PC-3 (cell line): ENCODE data around the gene C1QL2.

Experiments used
- CTCF ChIP-seq: fragments of 300-600 bp; sonication (generic); conservative IDR thresholded peaks from 2 replicates; pipeline ENCODE4 v1.5.1; 2017; ENCODE audit warnings: antibody characterized with exemption, low read depth, mild to moderate bottlenecking, low read length
- EZH2 ChIP-seq: fragments of 300-600 bp; sonication (generic); IDR thresholded peaks from one replicate; pipeline ENCODE4 v1.6.1; 2017; ENCODE audit warnings: antibody characterized with exemption, mild to moderate bottlenecking, low read length; ENCODE audit not compliant: unreplicated experiment

- TF ChIP-seq CTCF (no peak), EZH2 (no peak)
Measured at GRCh38 chr2:119198240-119198840, 39.8 kb upstream of the C1QL2 start.
